Fibroblast of lung (primary cell): ENCODE measurements around the gene BECN2. TPM values are rescaled to one million over a fixed set of nuclear protein-coding genes. Genes with fewer than 3 reads are reported as not detected.
A peak's percentile ranks its signal among the peaks of the same experiment; 100 is the strongest.

Experiments
- DNase-seq, 2 donors: peaks; one replicate each; pipeline versions ENCODE4 v3.0.0 to v3.0.0-alpha.2; 2010; ENCODE audit warnings: low read depth in 2 of 2
- H2AFZ ChIP-seq: 2 replicates; pipeline ENCODE4 v1.5.1; 2012; ENCODE audit warnings: low read length, control low read depth, inconsistent platforms
- H3K27ac ChIP-seq: 2 replicates; pipeline ENCODE4 v1.5.1; 2011; ENCODE audit warnings: low read length, control low read depth; ENCODE audit not compliant: insufficient read depth
- H3K27me3 ChIP-seq: 2 replicates; pipeline ENCODE4 v1.5.1; 2011; ENCODE audit warnings: mild to moderate bottlenecking, low read length; ENCODE audit not compliant: control insufficient read depth, insufficient read depth
- H3K36me3 ChIP-seq: 2 replicates; pipeline ENCODE4 v1.5.1; 2011; ENCODE audit warnings: low read length; ENCODE audit not compliant: control insufficient read depth, insufficient read depth
- H3K4me1 ChIP-seq: 2 replicates; pipeline ENCODE4 v1.5.1; 2011; ENCODE audit warnings: low read length; ENCODE audit not compliant: control insufficient read depth, insufficient read depth; ENCODE audit errors: extremely low read depth
- H3K4me2 ChIP-seq: 2 replicates; pipeline ENCODE4 v1.5.1; 2011; ENCODE audit warnings: low read length, control low read depth; ENCODE audit not compliant: insufficient read depth; ENCODE audit errors: extremely low read depth
- H3K4me3 ChIP-seq, 4 experiments: fragments of 200-600 bp in 1 of 4; sonication (generic) in 1 of 4; replicated peaks in 1 of 4; 2 replicates each; pipeline ENCODE4 v1.5.1; 2011 to 2016; ENCODE audit warnings: low read length in 4 of 4, low read depth in 3 of 4, mild to moderate bottlenecking in 3 of 4, control low read depth in 2 of 4, inconsistent platforms in 1 of 4, mixed read lengths in 1 of 4; ENCODE audit not compliant: insufficient read depth in 1 of 4; ENCODE audit errors: control extremely low read depth in 1 of 4
- H3K79me2 ChIP-seq: 2 replicates; pipeline ENCODE4 v1.5.1; 2012; ENCODE audit warnings: mild to moderate bottlenecking, low read length, inconsistent platforms; ENCODE audit not compliant: control insufficient read depth, insufficient read depth
- H3K9ac ChIP-seq: 2 replicates; pipeline ENCODE4 v1.5.1; 2011; ENCODE audit warnings: mild to moderate bottlenecking, low read length, control low read depth; ENCODE audit not compliant: insufficient read depth
- H3K9me3 ChIP-seq: 2 replicates; pipeline ENCODE4 v1.5.1; 2012; ENCODE audit warnings: low read depth, low read length; ENCODE audit not compliant: control insufficient read depth, insufficient read depth
- H4K20me1 ChIP-seq: 2 replicates; pipeline ENCODE4 v1.5.1; 2011; ENCODE audit warnings: low read length; ENCODE audit not compliant: control insufficient read depth, insufficient read depth; ENCODE audit errors: extremely low read depth
- CTCF ChIP-seq, 2 donors: IDR thresholded peaks in 1 of 2; conservative IDR thresholded peaks in 1 of 2; 1 replicate in 1 of 2; 2 replicates in 1 of 2; pipeline ENCODE4 v1.5.1; 2011 to 2012; ENCODE audit warnings: low read length in 2 of 2, control low read depth in 1 of 2, inconsistent platforms in 1 of 2, low read depth in 1 of 2, mild to moderate bottlenecking in 1 of 2
- EZH2 ChIP-seq: IDR thresholded peaks from 2 replicates; pipeline ENCODE4 v1.5.1; 2012; ENCODE audit warnings: low read length, control low read depth, mild to moderate bottlenecking; ENCODE audit errors: missing control alignments
- polyA plus RNA-seq, 2 donors: library from polyadenylated mRNA; depleted of rRNA in 1 of 2; stranded (reverse) in 1 of 2; unstranded in 1 of 2; fragments of >200 nt; gene quantifications; 2 replicates each; pipeline ENCODE4 v1.2.1, GENCODE V29; 2011 to 2012; ENCODE audit warnings: missing spikeins in 1 of 2
- total RNA-seq: library from RNA; depleted of rRNA; stranded (reverse); fragments of >200 nt; gene quantifications from 2 replicates; pipeline ENCODE4 v1.2.1, GENCODE V29; 2014

The BECN2 gene
- total and polyA plus RNA-seq, 2 donors (not counting 1 experiment from before 2014, with no cell fraction given), result not detected

GRCh38 chr1:241968611-241969010, 11.0 kb downstream of the BECN2 start:
- no peak overlapping the region for H3K4me3 ChIP-seq
- no peaks in the 10 kb centered on the region for H3K27me3 ChIP-seq
- H3K79me2 ChIP-seq, result no peaks in the 10 kb centered on the region
- no peak overlapping the region for H2AFZ ChIP-seq
- TF ChIP-seq CTCF (conservative IDR thresholded peaks at IDR 0.05 in 1 of 2, IDR thresholded peaks at IDR 0.05 in 1 of 2; ENCODE audit: low read depth in 1 of 2, low read length in 2 of 2), result no peak
- no peak for TF ChIP-seq EZH2
- no peaks in the 10 kb centered on the region for H3K4me1 ChIP-seq
- H3K27ac ChIP-seq, result no peak overlapping the region
- no peaks in the 10 kb centered on the region for H3K9me3 ChIP-seq
- no peaks in the 10 kb centered on the region for H4K20me1 ChIP-seq
- no peak overlapping the region for H3K9ac ChIP-seq
- no peak overlapping the region for H3K4me2 ChIP-seq
- DNase-seq, result no peak
- no peaks in the 10 kb centered on the region for H3K36me3 ChIP-seq

- no peak overlapping the region for H2AFZ ChIP-seq
- no peak overlapping the region for H3K9ac ChIP-seq
- H3K27me3 ChIP-seq, result no peaks in the 10 kb centered on the region
- DNase-seq, result peak in 1 of 2 donors; percentile 82
- H4K20me1 ChIP-seq, result no peaks in the 10 kb centered on the region
- H3K79me2 ChIP-seq, result no peaks in the 10 kb centered on the region
- H3K4me2 ChIP-seq, result no peak overlapping the region
- no peak overlapping the region for H3K4me3 ChIP-seq
- H3K27ac ChIP-seq, result no peak overlapping the region
- TF ChIP-seq EZH2 (no peak), CTCF (conservative IDR thresholded peaks at IDR 0.05 in 1 of 2, IDR thresholded peaks at IDR 0.05 in 1 of 2; ENCODE audit: low read depth in 1 of 2, low read length in 2 of 2) (no peak)
- H3K4me1 ChIP-seq, result no peaks in the 10 kb centered on the region
- H3K9me3 ChIP-seq, result no peaks in the 10 kb centered on the region
- no peaks in the 10 kb centered on the region for H3K36me3 ChIP-seq
Observed at GRCh38 chr1:241972703-241973369, 15.3 kb downstream of the BECN2 start.

GRCh38 chr1:241976229-241976628, 18.7 kb downstream of the BECN2 start:
- DNase-seq, result no peak
- Histone ChIP-seq H3K4me2 (no peak overlapping the region), H3K79me2 (no peaks in the 10 kb centered on the region)

More at GRCh38 chr1:241976229-241976628, 18.7 kb downstream of the BECN2 start:
- Histone ChIP-seq H3K4me3 (no peak overlapping the region), H3K9me3 (no peaks in the 10 kb centered on the region), H3K27me3 (no peaks in the 10 kb centered on the region), H3K4me1 (no peaks in the 10 kb centered on the region), H3K9ac (no peak overlapping the region), H3K27ac (no peak overlapping the region), H2AFZ (no peak overlapping the region), H4K20me1 (no peaks in the 10 kb centered on the region), H3K36me3 (no peaks in the 10 kb centered on the region)
- no peak for TF ChIP-seq EZH2
- no peak for TF ChIP-seq CTCF (conservative IDR thresholded peaks at IDR 0.05 in 1 of 2, IDR thresholded peaks at IDR 0.05 in 1 of 2; ENCODE audit: low read depth in 1 of 2, low read length in 2 of 2)
